ENCODE data around the gene FREM1. TPM values are rescaled to one million over a fixed set of nuclear protein-coding genes. Genes with fewer than 3 reads are reported as not detected.

FREM1 gene
- total and polyA plus RNA-seq, 2 experiments from 2014 or later, result 0.78 to 3.1 TPM

- no peak for TF ChIP-seq REST (IDR thresholded peaks at IDR 0.05; ENCODE audit: unreplicated experiment)
- no peak for TF ChIP-seq ZNF114 (CRISPR knock-in tag; IDR thresholded peaks at IDR 0.05)
- TF ChIP-seq STAT1 (IDR thresholded peaks at IDR 0.05; ENCODE audit: unreplicated experiment), result no peak
Measured at GRCh38 chr9:14749741-14750211, 160.5 kb downstream of the FREM1 start (continued).

- H3K4me1 ChIP-seq (ENCODE audit: insufficient read depth), result peaks cover 10% of the 10 kb centered on the region; the same call in 1 of the 2 replicates
- no peak overlapping the region for H3K4me3 Mint-ChIP-seq
- H3K36me3 Mint-ChIP-seq (ENCODE audit: low read depth), result no peaks in the 10 kb centered on the region
- no peaks in the 10 kb centered on the region for H4K20me1 ChIP-seq (replicated peaks; ENCODE audit: insufficient read depth)
- no peak overlapping the region for H3K27ac Mint-ChIP-seq
- ATAC-seq, result no peak
- no peak overlapping the region for H3K4me2 ChIP-seq
- H2AFZ ChIP-seq, result no peak overlapping the region
- H3K27me3 ChIP-seq (ENCODE audit: insufficient read depth), result no peaks in the 10 kb centered on the region
- no peaks in the 10 kb centered on the region for H3F3A ChIP-seq (replicated peaks; ENCODE audit: low read depth)
- no peaks in the 10 kb centered on the region for H3K79me2 ChIP-seq (replicated peaks; ENCODE audit: insufficient read depth)
- H3K27ac ChIP-seq (ENCODE audit: low read depth), result no peak overlapping the region
- H3K36me3 ChIP-seq (ENCODE audit: insufficient read depth), result no peaks in the 10 kb centered on the region
- H3K27me3 Mint-ChIP-seq (ENCODE audit: insufficient read depth, low read depth, poor library complexity), result peaks cover 4% of the 10 kb centered on the region
- no peaks in the 10 kb centered on the region; the same call in 2 of the 3 replicates for H3K9me3 Mint-ChIP-seq
- H3K9me2 ChIP-seq (ENCODE audit: insufficient read depth), result no peaks in the 10 kb centered on the region
- H3K4me1 Mint-ChIP-seq, result peaks cover 20% of the 10 kb centered on the region
- no peak overlapping the region for H3K4me3 ChIP-seq
- DNase-seq (ENCODE audit: low spot score), result no peak
- TF ChIP-seq ZNF114 (CRISPR knock-in tag; IDR thresholded peaks at IDR 0.05) (no peak), EZH2phosphoT487 (IDR thresholded peaks at IDR 0.05; ENCODE audit: unreplicated experiment) (no peak), ETS1 (IDR thresholded peaks at IDR 0.05) (no peak), ZNF331 (CRISPR knock-in tag; IDR thresholded peaks at IDR 0.05; ENCODE audit: low read depth) (no peak), POLR2AphosphoS5 (IDR thresholded peaks at IDR 0.05; ENCODE audit: low read depth) (no peak), JUNB (IDR thresholded peaks at IDR 0.05; ENCODE audit: unreplicated experiment) (no peak), NANOG (IDR thresholded peaks at IDR 0.05; ENCODE audit: borderline replicate concordance) (no peak), REST (IDR thresholded peaks at IDR 0.05; ENCODE audit: unreplicated experiment) (no peak), CTCF (conservative IDR thresholded peaks at IDR 0.05; ENCODE audit: low read depth in 2 of 2) (no peak), STAT1 (IDR thresholded peaks at IDR 0.05; ENCODE audit: unreplicated experiment) (no peak), CREB1 (CRISPR knock-in tag; IDR thresholded peaks at IDR 0.05; ENCODE audit: low read depth) (no peak)
Measured at GRCh38 chr9:14748373-14748772, 161.9 kb downstream of the FREM1 start.
